GM23338 (cell line): ENCODE results near the gene C22orf39. TPM values are rescaled to one million over a fixed set of nuclear protein-coding genes. Genes with fewer than 3 reads are reported as not detected.

Experiments used
- ATAC-seq: fragments of 200-7000 bp; cut with Tn5 transposase; 3 replicates; pipeline ENCODE4 v1.9.1; 2020
- DNase-seq: peaks from one replicate; pipeline ENCODE4 v3.0.0-alpha.2; 2015; ENCODE audit warnings: low spot score
- H2AFZ ChIP-seq: fragments of 200-600 bp; sonication (generic); 2 replicates; pipeline ENCODE4 v1.8.0; 2016; ENCODE audit warnings: antibody characterized with exemption, mild to moderate bottlenecking, moderate library complexity
- H3F3A ChIP-seq: fragments of 200-600 bp; sonication (generic); replicated peaks from 2 replicates; pipeline ENCODE4 v1.8.0; 2017; ENCODE audit warnings: antibody characterized with exemption, mixed run types, low read depth
- H3K27ac ChIP-seq: fragments of 200-600 bp; sonication (generic); 2 replicates; pipeline ENCODE4 v1.6.1; 2016; ENCODE audit warnings: low read depth
- H3K27me3 ChIP-seq: fragments of 200-600 bp; sonication (generic); 2 replicates; pipeline ENCODE4 v1.8.0; 2016; ENCODE audit warnings: mild to moderate bottlenecking, mixed run types, moderate library complexity; ENCODE audit not compliant: insufficient read depth
- H3K36me3 ChIP-seq: fragments of 200-600 bp; sonication (generic); 2 replicates; pipeline ENCODE4 v1.8.0; 2016; ENCODE audit warnings: mild to moderate bottlenecking; ENCODE audit not compliant: insufficient read depth
- H3K4me1 ChIP-seq: fragments of 200-600 bp; sonication (generic); 2 replicates; pipeline ENCODE4 v1.8.0; 2016; ENCODE audit warnings: mild to moderate bottlenecking, moderate library complexity; ENCODE audit not compliant: insufficient read depth
- H3K4me2 ChIP-seq: fragments of 200-600 bp; sonication (generic); 2 replicates; pipeline ENCODE4 v1.7.1; 2017; ENCODE audit warnings: mixed run types
- H3K4me3 ChIP-seq: fragments of 200-600 bp; sonication (generic); 2 replicates; pipeline ENCODE4 v1.6.1; 2016; ENCODE audit warnings: mixed run types
- H3K79me2 ChIP-seq: fragments of 200-600 bp; sonication (generic); replicated peaks from 2 replicates; pipeline ENCODE4 v1.8.0; 2017; ENCODE audit warnings: mild to moderate bottlenecking; ENCODE audit not compliant: insufficient read depth
- H3K9me2 ChIP-seq: fragments of 200-600 bp; sonication (generic); 2 replicates; pipeline ENCODE4 v1.8.0; 2017; ENCODE audit not compliant: insufficient read depth
- H4K20me1 ChIP-seq: fragments of 200-600 bp; sonication (generic); replicated peaks from 2 replicates; pipeline ENCODE4 v1.8.0; 2017; ENCODE audit warnings: mild to moderate bottlenecking; ENCODE audit not compliant: insufficient read depth
- H3K27ac Mint-ChIP-seq: 2 replicates; pipeline ENCODE4 v1.8.0; 2020; ENCODE audit warnings: inconsistent platforms, mild to moderate bottlenecking, moderate library complexity, mixed read lengths
- H3K27me3 Mint-ChIP-seq: 3 replicates; pipeline ENCODE4 v1.8.0; 2022; ENCODE audit warnings: low read depth, mild to moderate bottlenecking, moderate library complexity, mixed read lengths, inconsistent platforms; ENCODE audit not compliant: insufficient read depth, poor library complexity
- H3K36me3 Mint-ChIP-seq: 3 replicates; pipeline ENCODE4 v1.8.0; 2021; ENCODE audit warnings: low read depth, mild to moderate bottlenecking, inconsistent platforms, moderate library complexity, mixed read lengths
- H3K4me1 Mint-ChIP-seq: 3 replicates; pipeline ENCODE4 v1.8.0; 2020; ENCODE audit warnings: mild to moderate bottlenecking, inconsistent platforms, mixed read lengths
- H3K4me3 Mint-ChIP-seq: 3 replicates; pipeline ENCODE4 v1.8.0; 2021; ENCODE audit warnings: moderate library complexity, mild to moderate bottlenecking, inconsistent platforms, mixed read lengths
- H3K9me3 Mint-ChIP-seq: 3 replicates; pipeline ENCODE4 v1.8.0; 2020; ENCODE audit warnings: moderate library complexity, mild to moderate bottlenecking, inconsistent platforms, mixed read lengths
- CREB1 ChIP-seq: fragments of 250-450 bp; sonication (Bioruptor Pico); IDR thresholded peaks from 2 replicates; pipeline ENCODE4 v1.5.0; 2020; ENCODE audit warnings: low read depth, mild to moderate bottlenecking, moderate library complexity
- CTCF ChIP-seq, 2 experiments: fragments of 200-600 bp in 1 of 2; sonication (generic) in 1 of 2; conservative IDR thresholded peaks; 2 replicates each; pipeline versions ENCODE4 v1.5.1 to v1.6.1; 2016 to 2017; ENCODE audit warnings: antibody characterized with exemption in 2 of 2, low read depth in 2 of 2, mild to moderate bottlenecking in 2 of 2, moderate library complexity in 1 of 2
- EZH2 ChIP-seq: fragments of 200-600 bp; sonication (generic); IDR thresholded peaks from one replicate; pipeline ENCODE4 v1.8.0; 2017; ENCODE audit warnings: antibody characterized with exemption, mild to moderate bottlenecking, low read depth; ENCODE audit not compliant: unreplicated experiment
- EZH2phosphoT487 ChIP-seq: fragments of 200-600 bp; sonication (generic); IDR thresholded peaks from one replicate; pipeline ENCODE4 v1.8.1; 2018; ENCODE audit warnings: antibody characterized with exemption; ENCODE audit not compliant: unreplicated experiment
- JUNB ChIP-seq: IDR thresholded peaks from one replicate; pipeline ENCODE4 v1.6.1; 2016; ENCODE audit warnings: antibody characterized with exemption; ENCODE audit not compliant: unreplicated experiment
- REST ChIP-seq: IDR thresholded peaks from one replicate; pipeline ENCODE4 v1.6.1; 2018; ENCODE audit warnings: antibody characterized with exemption; ENCODE audit not compliant: unreplicated experiment
- STAT1 ChIP-seq: IDR thresholded peaks from one replicate; pipeline ENCODE4 v1.6.1; 2016; ENCODE audit warnings: antibody characterized with exemption; ENCODE audit not compliant: unreplicated experiment
- ZNF114 ChIP-seq: fragments of 250-450 bp; sonication (Bioruptor Pico); IDR thresholded peaks from 2 replicates; pipeline ENCODE4 v1.5.0; 2020; ENCODE audit warnings: mild to moderate bottlenecking, moderate library complexity
- ZNF462 ChIP-seq: fragments of 250-450 bp; sonication (Bioruptor Pico); IDR thresholded peaks from 2 replicates; pipeline ENCODE4 v1.5.0; 2020; ENCODE audit warnings: mild to moderate bottlenecking, moderate library complexity
- polyA plus RNA-seq: library from polyadenylated mRNA; unstranded; fragments of >200 nt; fragmentation: Nextera tagmentation; extraction: Ambion mirVana; gene quantifications from 2 replicates; pipeline ENCODE4 v1.2.1, GENCODE V29; 2016
- total RNA-seq: library from RNA; depleted of rRNA; stranded (reverse); fragments of >200 nt; shearing (Covaris generic); gene quantifications from 2 replicates; pipeline ENCODE4 v1.2.3, GENCODE V29; 2014

Gene C22orf39
- total and polyA plus RNA-seq, 2 experiments from 2014 or later = 37.4 to 40.2 TPM

- TF ChIP-seq REST = no peak
Measured at GRCh38 chr22:19412923-19413322, 34.6 kb downstream of the C22orf39 start (continued).

- Histone ChIP-seq H3K79me2 (peaks cover 72% of the 10 kb centered on the region), H3K4me1 (peaks cover 4% of the 10 kb centered on the region; the same call in 1 of the 2 replicates)
Measured at GRCh38 chr22:19412478-19412877, 35.0 kb downstream of the C22orf39 start.

GRCh38 chr22:19411690-19412045 lies 35.8 kb downstream of the C22orf39 start:
- no peak for DNase-seq
- peaks cover 64% of the 10 kb centered on the region for H3K79me2 ChIP-seq
- peaks cover 44% of the 10 kb centered on the region for H4K20me1 ChIP-seq
- peaks cover 29% of the 10 kb centered on the region for H3K36me3 Mint-ChIP-seq
- H3K27ac ChIP-seq = no peak overlapping the region
- H3K27me3 ChIP-seq = no peaks in the 10 kb centered on the region
- H2AFZ ChIP-seq = no peak overlapping the region
- H3F3A ChIP-seq = no peaks in the 10 kb centered on the region
- H3K9me2 ChIP-seq = no peaks in the 10 kb centered on the region
- H3K4me3 ChIP-seq = no peak overlapping the region
- no peak for ATAC-seq
- no peaks in the 10 kb centered on the region for H3K9me3 Mint-ChIP-seq
- H3K4me2 ChIP-seq = no peak overlapping the region
- peaks cover 4% of the 10 kb centered on the region; the same call in 1 of the 2 replicates for H3K4me1 ChIP-seq
- H3K36me3 ChIP-seq = peaks cover 10% of the 10 kb centered on the region; the same call in 1 of the 2 replicates
- H3K4me1 Mint-ChIP-seq = peaks cover 19% of the 10 kb centered on the region
- no peak overlapping the region for H3K4me3 Mint-ChIP-seq
- H3K27me3 Mint-ChIP-seq = peaks cover 6% of the 10 kb centered on the region
- H3K27ac Mint-ChIP-seq = no peak overlapping the region; the same call in 1 of the 2 replicates
- TF ChIP-seq CTCF (conservative IDR thresholded peaks at IDR 0.05; ENCODE audit: low read depth in 2 of 2) (no peak), ZNF462 (CRISPR knock-in tag) (no peak), ZNF114 (CRISPR knock-in tag) (no peak), EZH2 (no peak), EZH2phosphoT487 (no peak)

More at GRCh38 chr22:19412478-19412877, 35.0 kb downstream of the C22orf39 start:
- no peak overlapping the region for H3K4me2 ChIP-seq
- H3K9me2 ChIP-seq = no peaks in the 10 kb centered on the region
- H4K20me1 ChIP-seq = peaks cover 48% of the 10 kb centered on the region
- Mint-ChIP-seq H3K4me3 (no peak overlapping the region), H3K27me3 (peaks cover 5% of the 10 kb centered on the region), H3K27ac (peak overlapping the region; percentile 90), H3K4me1 (peaks cover 19% of the 10 kb centered on the region), H3K36me3 (peaks cover 24% of the 10 kb centered on the region), H3K9me3 (no peaks in the 10 kb centered on the region)
- no peak overlapping the region for H3K4me3 ChIP-seq
- no peaks in the 10 kb centered on the region for H3K27me3 ChIP-seq
- H3F3A ChIP-seq = no peaks in the 10 kb centered on the region
- no peak for ATAC-seq
- DNase-seq = no peak
- H2AFZ ChIP-seq = no peak overlapping the region
- H3K27ac ChIP-seq = 0 out of 2 replicates have a peak overlapping the region, but pooled peaks have one; percentile 69
- H3K36me3 ChIP-seq = peaks cover 7% of the 10 kb centered on the region; the same call in 1 of the 2 replicates
- TF ChIP-seq ZNF114 (CRISPR knock-in tag) (no peak), JUNB (no peak), CREB1 (CRISPR knock-in tag) (no peak), STAT1 (no peak), EZH2 (no peak)
